ENCODE measurements around the gene SLC6A18.

The SLC6A18 gene

DNA sequence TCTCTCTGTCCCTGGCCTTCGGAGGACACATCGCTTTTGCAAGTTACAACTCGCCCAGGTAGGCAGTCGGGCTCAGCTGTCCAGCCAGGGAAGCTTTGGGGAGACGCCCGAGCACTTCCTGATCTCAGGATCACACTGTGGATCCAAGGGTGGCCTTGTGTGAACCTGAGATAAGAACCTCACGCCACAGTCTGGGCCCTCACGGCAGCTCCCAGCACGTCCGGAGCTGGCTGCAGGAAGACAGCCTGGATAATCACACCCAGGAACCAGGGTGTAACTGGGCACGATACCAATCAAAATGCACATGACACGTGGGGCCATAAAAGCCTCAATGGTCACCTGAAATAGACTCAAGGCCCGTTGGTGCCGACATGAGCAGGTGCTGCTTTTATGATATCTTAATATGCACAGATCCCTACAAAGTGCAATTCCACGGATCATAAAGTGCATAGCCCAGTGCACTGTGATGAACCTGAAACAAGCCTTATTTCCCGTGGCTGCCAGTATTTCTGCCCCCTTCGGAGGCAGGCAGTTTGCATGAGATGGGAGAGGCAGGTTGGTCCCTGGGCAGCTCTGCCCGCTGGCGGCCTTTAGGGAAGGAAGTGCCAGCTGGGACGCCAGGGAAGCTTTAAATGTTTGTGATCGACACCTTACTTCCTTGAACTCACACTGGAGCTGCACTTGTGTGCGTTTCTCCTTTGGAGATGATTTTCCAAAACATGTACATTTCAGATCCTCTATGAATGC is 14.5 kb downstream of the SLC6A18 start:
- no peak for DNase-seq

DNA sequence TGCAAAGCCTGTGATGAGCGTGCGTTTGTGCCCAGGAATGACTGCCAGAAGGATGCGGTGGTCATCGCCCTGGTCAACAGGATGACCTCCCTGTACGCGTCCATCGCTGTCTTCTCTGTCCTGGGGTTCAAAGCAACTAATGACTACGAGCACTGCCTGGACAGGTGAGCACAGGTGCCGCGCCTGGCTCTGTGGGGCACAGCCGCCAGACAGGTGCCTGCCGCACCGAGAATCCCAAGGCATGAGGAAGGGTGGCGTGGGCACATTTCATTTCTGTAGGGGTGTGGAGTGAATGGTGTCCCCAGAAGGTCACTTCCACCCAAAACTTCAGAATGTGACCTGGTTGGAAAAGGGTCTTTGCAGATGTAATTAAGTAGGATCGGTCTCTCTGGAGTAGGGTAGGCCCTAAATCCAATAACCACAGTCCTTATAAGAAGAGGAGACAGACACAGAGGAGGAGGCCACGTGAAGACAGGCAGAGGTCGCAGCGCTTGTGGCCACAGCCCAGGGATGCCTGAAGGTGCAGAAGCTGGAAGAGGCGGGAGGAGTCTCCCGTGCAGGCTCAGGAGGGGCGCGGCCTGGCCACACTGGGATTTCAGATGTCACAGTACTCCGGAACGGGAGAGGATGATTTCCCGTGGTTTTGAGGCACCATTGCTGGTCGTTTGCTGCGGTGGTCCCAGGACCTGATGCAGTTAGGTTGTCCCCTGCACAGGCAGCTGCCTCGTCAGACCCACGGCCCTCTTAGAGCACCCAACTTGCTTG is 15.5 kb downstream of the SLC6A18 start:
- no peak for DNase-seq

DNA sequence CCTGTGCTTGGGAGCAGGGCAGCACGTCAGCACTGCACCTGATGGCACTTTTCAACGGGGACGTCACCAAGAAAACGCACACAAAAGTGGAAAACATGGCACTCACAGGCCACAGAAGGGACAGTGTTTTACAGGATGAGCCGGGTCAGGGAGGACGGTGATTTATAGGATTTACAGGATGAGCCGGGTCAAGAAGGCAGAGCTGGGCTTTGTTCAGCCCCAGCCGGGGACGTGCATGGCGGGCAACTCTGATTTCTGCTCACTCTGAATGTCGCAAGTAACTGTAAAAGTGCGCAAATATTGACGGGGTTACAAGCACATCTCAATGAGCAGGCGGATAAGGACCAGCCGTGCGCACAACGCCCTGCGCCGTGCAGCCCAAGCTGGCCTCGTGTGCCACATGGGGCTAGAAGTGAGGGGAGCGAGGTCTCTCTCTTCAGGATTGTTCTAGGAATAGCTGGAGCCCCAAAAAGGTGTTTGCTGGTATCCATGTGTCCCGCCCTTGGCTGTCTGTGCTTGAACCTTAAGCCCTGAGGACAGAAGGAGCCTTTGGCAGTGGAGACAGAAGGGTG is 16.4 kb downstream of the SLC6A18 start:
- no peak for DNase-seq

DNA sequence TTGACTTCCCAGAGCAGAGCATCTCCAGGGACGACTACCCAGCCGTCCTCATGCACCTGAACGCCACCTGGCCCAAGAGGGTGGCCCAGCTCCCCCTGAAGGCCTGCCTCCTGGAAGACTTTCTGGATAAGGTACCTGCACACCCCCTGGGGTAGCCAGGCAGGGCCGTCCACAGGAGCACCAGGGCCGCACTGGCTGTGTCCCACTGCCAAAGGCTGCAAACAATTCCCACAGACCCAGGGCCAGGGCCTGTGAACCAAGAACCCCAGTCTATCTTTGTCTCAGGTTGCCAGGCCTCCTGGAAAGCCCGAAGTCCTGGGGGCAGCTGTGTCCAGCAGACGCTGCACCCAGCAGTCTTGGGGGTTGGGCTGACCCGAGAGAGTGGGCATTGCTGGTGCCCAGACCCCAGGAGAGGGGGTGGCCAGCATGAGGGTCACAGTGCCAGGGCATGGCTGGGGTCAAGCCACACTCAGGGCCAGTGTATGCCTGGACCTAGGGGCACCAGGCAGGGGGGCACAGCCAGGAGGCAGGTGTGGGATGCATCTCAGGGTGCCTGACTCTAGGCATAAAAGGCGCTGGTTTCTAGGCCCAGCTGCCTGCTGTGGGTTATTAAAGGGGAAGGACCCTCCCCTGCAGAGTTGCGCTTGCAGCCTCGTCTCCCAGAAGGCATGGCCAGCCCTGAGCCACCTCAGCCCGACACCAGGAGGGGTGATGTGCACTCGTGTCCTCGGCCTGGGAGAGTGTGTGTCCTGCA is 17.7 kb downstream of the SLC6A18 start:
- no peak for DNase-seq

DNA sequence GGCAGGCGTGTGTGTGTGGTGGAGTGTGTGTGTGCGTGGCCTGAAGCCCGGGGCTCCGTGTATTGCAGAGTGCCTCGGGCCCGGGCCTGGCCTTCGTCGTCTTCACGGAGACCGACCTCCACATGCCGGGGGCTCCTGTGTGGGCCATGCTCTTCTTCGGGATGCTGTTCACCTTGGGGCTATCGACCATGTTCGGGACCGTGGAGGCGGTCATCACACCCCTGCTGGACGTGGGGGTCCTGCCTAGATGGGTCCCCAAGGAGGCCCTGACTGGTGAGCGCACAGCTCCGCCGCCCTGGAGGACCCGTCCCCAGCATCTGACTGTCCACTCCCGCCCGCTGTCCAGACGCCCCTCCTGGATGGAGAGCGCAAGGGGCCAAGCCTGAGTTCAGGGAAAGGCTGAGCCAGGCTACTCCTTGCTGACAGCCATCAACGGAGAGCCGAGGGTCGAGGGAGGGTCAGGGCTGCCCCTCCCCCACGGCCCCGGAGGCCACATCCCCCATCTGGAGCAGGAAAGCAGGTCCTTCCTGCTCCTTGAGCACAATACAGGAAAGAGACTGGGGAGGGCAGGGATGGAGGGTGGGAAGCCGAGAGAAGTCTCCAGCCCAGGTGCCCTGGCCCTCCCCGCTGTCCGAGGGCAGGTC is 18.4 kb downstream of the SLC6A18 start:
- DNase-seq, result no peak

DNA sequence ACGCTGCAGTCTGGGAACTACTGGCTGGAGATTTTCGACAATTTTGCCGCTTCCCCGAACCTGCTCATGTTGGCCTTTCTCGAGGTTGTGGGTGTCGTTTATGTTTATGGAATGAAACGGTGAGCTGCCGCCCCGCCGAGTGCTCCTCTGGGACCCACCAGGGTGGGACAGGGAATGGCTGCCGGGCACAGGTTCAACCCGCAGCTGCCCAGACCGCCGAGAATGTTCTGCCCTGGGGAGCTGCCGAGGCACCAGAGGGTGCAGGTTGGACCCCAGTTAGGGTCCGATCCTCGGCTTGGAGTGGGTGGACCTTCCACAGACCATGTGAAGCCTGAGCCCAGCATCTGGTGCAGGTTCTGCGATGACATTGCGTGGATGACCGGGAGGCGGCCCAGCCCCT is 19.1 kb downstream of the SLC6A18 start:
- no peak for DNase-seq

DNA sequence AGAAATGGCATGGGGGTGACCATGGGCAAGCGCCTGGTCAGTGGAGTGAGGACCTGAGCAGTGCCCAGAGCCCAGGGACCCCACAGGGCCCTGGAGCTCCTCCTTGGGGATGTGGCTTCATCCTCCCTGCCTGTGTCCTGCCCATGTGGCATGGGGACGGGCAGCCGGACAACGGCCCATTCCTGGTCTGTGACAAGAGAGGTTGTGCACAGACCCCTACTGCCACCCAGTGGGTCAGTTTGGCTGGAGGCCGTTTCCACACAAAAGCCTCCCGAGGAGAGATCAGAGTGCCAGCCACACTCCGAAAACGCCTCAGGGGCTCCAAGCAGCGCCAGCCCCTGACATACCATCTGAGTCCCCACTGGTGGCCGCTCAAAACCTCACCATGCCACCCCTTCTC is 19.8 kb downstream of the SLC6A18 start:
- DNase-seq, result no peak

DNA sequence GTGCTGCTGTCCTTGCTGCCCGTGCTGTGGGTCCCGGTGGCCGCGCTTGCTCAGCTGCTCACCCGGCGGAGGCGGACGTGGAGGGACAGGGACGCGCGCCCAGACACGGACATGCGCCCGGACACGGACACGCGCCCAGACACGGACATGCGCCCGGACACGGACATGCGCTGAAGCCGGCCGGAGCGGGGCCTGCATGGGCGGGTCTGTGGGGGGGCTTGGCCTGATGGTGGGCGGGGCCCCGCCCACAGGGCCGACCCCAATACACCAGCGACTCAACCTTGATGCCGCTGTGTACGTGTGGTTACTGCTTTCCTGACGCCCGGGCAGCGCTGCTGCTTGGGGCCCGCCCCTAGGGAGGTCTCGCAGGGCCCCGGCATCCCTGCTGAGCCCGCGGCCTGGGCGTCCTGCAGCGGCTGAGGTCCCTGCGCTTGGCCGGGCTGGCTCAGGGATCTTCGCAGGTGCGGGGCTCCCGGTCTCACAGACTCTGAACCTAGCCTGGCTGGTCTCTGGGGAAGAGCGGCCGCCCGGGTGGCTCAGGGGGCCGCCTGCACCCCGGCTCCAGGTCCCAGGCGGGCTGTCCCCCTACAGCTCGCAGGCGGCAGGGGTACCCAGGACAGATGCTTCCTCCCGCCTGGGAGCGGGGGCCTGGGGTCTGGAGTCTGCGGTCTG is 20.9 kb downstream of the SLC6A18 start:
- DNase-seq, result peak; percentile 56

DNA sequence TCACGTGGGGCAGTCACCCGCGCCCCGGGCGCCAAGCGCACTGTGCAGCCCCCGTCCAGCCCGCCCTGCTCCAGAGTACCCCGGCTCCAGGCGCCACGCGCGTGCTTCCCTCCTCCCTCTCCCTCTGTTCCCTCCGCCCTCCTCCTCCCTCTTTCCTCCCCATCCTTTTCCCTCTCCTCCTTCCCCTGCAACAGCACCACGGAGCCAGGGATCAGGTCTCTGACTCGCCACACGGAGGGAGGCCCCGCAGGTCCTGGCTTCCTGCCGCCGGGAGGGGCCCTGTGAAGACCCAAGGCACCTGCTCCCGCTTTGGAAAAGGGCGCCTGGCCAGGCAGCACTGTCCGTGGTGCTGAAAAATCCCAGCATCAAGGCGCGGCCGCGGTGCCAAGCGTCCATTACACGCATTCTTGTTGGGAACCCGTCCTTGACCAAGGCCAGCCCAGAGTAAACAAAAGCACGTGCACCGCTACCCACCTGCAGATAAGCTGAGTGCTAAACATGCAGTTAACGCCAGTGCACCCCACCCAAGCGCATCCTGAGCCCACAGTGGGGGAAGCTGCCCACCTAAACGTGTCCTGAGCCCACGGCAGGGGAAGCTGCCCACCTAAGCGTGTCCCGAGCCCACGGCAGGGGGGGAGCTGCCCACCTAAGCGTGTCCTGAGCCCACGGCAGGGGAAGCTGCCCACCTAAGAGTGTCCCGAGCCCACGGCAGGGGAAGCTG is 21.7 kb downstream of the SLC6A18 start:
- no peak for DNase-seq

DNA sequence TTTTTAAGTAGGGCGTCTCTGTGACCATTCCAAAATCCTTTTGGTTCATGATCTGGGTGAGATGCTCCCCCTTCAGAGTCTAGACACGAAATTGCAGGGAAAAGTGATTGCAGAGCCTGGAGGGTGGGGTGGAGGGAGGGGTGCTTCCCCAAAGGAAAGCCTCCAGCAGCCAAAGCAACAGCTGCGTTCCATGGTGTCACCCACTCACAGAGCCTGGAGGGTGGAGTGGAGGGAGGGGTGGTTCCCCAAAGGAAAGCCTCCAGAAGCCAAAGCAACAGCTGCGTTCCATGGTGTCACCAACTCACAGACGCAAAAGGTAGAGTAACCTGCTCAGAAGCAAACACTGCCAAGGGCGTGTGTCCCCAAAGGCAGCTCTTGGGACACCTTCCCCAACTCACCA is 22.6 kb downstream of the SLC6A18 start:
- no peak for DNase-seq

DNA sequence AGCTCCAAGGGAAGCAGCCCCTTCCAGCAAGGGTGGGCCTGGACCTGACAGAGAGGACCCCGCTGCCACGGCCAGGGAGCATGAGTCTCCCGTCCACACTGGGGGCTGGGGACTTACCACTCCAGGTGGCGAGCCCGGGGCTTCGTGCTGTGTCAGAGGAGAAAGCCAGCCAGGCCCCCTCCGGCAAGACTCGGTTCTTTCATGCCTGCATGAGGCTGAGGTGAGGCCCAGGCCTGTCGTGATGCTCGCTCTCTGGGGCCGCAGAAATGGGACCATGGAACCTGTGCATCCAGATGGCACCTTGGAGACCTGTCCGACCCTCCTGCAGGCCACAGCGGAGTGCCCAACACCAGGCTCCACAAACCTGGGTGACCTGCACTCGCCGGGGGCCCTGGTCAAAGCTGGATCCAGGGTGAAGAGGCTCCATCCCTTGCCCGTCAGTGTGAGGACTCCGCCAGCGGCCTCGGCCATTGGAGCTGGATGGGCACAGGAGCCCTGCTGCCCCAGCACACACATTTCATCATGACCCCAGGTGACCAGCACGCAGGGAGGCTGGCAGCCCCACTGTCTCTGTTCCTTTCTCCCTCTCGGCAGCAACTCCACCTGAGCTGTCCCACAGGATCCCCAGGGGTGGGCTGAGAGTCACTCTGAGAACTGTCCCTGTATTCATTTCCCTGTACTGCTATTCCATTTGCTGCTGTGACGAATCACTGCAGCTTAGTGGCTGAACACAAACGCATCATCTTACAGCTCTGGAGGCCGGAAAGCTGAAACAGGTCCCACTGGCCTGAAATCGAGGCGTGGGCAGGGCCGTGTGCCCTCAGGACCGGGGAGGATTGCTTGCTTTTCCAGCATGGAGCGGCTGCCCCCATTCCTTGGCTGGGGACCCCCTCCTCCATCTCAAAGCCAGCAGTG is 24.4 kb downstream of the SLC6A18 start:
- DNase-seq, result no peak

DNA sequence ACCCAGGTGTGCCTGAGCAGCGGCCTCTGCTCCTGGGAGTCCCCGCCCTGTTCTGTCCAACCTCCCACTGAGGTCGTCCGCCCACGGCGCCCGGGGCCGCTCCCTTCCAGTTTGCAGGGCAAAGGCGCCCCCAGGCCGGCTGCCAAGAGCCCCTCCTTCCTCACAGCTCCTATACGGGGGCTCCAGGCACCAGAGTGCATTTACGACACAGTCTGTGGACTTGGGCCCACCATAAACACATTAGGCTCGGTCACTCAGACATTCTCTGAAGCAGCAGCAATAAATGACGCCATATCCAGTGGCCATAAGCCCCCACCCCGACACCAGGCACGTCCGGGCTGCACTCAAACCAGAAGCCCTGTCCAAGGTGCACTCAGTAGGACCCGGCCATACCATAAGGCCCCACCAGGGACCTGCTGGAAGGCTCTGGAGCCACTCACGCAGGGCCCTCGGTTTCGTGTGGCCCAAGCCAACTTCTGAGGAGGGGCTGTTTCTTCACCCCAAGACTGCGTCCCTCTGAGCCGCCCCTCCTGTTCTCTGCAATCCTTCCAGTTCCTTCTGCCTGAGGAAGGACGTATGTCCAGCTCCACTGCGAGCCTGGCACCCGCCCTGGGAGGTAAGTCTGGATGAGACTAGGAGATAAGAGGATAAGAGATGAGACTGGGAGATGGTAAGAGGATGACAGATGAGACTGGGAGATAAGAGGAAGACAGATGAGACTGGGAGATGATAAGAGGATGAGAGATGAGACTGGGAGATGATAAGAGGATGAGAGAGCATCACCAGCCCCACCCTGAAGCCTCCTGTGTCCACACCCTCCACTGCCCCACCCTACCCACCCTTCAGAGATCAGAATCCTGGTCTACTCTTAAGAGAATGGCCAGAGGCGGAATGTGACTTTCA is 26.7 kb downstream of the SLC6A18 start:
- no peak for DNase-seq

DNA sequence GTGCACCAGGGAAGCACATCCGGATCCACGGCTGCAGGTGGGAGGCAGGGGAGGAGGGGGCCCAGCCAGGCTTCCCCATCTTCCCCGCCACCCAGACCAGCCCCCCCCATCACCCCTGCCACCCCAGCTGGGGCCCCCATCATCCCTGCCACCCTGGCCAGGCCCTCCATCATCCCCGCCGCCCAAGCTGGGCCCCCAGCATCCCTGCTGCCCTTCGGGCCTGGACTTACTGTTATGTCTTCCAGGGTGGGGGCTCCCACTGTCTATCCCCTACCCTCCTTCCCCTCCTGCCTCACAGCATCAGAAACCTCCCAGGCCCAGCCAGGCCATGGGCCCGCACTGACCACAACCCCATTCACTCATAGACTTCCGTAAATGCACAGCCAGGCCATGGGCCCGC is 27.5 kb downstream of the SLC6A18 start:
- DNase-seq, result no peak

DNA sequence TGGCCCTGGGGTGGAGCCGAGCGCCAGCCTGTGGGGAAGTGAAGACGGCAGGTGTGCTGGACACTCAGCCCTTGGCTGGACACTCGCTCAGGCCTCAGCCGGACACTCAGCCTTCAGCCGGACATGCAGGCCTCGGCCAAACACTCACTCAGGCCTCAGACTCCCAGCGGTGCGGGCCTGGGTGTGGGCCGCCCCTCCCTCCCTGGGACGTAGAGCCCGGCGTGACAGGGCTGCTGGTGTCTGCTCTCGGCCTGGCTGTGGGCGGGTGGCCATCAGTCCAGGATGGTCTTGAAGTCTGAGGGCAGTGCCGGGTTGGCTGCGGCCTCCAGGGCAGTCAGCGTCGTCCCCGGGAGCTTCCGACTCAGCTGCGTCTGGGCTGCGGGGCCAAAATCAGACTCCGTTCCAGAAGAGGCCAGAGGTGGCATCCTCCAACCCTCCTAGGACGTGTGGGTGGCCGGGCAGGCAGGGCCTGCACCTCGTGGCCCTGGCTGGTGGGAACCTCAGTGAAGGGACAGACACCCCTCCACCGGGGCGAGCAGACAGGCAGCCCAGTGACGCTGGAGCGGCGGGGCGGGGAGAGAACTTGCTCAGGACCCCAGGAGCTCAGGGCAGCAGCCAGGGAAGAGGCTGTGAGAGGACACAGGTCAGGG is 28.4 kb downstream of the SLC6A18 start:
- DNase-seq, result no peak

DNA sequence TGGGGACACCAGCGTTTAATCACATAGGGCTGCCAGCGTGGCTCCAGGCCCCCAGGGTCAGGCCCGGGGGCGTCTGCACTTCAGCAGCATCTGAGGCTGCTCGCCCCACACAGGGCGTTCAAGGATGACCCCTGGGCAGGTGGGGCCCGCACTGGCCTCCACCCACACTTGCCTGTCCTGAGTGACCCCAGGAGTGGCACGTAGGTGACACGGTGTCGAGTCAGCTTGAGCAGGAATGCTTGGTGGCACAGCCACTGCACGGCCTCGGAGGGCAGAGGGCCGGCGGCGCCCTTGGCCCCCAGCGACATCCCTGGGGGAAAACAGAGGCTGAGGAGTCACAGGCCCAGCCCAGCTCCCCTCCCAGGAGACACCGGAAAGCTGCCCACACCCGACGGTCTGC is 29.0 kb downstream of the SLC6A18 start:
- no peak for DNase-seq

DNA sequence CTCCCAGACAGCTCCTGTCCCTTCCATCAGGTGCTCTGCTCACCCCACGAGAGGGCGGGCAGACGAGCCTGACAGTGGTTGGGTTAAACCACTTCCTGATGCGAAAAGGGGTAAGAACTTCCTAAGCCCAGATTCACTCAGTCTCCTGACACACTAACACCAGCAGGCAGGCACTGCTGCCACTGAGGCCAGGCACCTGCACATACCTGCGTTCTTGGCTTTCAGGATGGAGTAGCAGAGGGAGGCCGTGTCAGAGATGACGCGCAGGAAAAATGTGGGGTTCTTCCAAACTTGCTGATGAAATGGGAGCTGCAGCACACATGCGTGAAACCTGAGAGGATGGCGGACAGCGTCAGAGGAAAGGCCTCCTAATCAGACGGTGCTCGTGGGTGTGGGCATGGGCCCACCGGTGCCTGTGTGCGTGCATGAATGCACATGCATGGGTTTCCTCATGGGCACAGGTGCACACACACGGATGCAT is 29.9 kb downstream of the SLC6A18 start:
- no peak for DNase-seq

DNA sequence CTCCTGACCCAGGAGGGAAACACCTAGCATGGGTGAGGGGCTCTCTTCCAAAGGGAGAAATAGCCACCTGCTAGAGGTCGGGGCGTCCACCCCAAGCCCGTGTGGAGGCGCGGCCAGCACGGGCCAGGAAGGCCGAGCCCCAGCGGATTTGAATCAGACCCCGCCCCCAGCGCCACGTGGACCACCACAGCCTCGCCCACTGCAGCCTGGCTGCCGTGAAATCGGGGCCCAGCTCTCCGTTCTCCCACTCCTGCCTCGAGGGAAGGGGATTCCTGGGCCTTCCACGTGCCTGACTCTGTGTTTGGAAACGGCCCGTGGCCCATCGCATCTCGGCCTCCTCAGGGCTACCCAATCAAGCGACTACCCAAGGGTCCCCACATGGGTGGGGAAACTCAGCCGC is 31.6 kb downstream of the SLC6A18 start:
- no peak for DNase-seq

DNA sequence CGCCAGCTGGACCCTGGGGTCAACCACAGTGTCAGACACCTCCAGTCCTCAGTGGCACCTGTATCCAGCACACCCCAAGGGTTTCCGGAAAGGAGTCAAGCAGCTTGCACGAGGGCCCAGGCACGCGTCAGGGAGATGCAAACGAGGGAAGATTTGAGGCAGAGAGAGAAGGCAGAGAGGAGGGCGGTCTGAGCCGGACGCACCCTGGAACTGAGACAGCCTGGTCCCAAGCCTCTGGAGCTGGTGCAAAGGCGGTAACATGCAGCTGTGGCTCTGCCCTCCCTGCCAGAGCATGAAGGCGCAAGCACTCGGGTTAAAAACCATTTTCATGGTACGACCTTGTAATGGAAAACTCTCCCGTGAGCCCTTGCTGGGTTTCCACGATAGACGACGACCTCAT is 32.2 kb downstream of the SLC6A18 start:
- no peak for DNase-seq

DNA sequence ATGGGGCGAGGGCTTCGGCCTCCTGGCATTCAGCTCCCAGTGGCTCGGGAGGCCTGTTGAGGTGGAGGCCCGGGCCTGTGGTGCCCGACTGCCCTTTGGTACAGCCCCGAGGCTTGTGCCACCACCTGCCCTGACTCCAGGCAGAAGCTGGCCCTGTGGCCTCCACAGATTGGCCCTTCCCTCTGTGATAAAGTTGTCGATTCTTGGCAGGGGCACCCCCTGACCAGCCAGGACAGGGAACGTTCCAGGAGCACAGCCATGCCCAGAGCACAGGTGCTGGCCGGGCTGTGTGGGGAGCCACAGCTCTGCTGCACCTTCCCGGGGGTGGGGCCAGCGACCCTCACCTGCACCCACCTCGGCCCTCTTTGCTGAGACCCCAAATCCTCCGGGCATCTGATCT is 32.7 kb downstream of the SLC6A18 start:
- no peak for DNase-seq

Measured in NCI-H2227 treated with DMSO at 0.1 percent for 48 hours (cell line).